ENCODE results near the gene TEX22.

- TF ChIP-seq, protein P1, sequence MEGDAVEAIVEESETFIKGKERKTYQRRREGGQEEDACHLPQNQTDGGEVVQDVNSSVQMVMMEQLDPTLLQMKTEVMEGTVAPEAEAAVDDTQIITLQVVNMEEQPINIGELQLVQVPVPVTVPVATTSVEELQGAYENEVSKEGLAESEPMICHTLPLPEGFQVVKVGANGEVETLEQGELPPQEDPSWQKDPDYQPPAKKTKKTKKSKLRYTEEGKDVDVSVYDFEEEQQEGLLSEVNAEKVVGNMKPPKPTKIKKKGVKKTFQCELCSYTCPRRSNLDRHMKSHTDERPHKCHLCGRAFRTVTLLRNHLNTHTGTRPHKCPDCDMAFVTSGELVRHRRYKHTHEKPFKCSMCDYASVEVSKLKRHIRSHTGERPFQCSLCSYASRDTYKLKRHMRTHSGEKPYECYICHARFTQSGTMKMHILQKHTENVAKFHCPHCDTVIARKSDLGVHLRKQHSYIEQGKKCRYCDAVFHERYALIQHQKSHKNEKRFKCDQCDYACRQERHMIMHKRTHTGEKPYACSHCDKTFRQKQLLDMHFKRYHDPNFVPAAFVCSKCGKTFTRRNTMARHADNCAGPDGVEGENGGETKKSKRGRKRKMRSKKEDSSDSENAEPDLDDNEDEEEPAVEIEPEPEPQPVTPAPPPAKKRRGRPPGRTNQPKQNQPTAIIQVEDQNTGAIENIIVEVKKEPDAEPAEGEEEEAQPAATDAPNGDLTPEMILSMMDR (conservative IDR thresholded peaks at IDR 0.05; ENCODE audit: low read length) = no peak
- no peak for TF ChIP-seq EZH2phosphoT487 (IDR thresholded peaks at IDR 0.05; ENCODE audit: borderline replicate concordance)
These were observed 16.6 kb upstream of the TEX22 start for GRCh38 chr14:105381446-105382342.

Data from Loucy (cell line).